HG03039 (cell line): ENCODE data around the gene BIRC6.
"Not testable (repeated sequence)": the region's sequence is repeated elsewhere in the genome, so short reads cannot be mapped to it uniquely, and the experiment has no call there.

Experiments used
- ATAC-seq: cut with Tn5 transposase; IDR thresholded peaks from one replicate; pipeline ENCODE4 v1.9.1; 2021; ENCODE audit warnings: mild to moderate bottlenecking, moderate library complexity; ENCODE audit not compliant: unreplicated experiment

Gene BIRC6

DNA sequence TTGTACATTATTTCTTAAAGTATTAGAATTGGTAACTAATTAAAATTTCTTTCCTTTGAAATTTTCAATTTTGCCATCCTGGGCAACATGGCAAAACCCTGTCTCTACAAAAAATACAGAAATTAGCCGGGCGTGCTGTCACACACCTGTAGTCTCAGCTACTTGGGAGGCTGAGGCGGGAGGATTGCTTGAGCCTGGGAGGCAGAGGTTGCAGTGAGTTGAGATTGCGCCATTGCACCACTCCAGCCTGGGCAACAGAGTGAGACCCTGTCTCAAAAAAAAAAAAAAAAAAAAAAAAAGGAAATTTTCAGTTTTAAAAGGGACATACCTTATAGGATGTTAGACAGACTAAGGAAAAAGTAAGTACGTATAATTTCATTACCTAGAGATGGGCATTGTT is 14.1 kb downstream of the BIRC6 start:
- ATAC-seq, result not testable (repeated sequence)

DNA sequence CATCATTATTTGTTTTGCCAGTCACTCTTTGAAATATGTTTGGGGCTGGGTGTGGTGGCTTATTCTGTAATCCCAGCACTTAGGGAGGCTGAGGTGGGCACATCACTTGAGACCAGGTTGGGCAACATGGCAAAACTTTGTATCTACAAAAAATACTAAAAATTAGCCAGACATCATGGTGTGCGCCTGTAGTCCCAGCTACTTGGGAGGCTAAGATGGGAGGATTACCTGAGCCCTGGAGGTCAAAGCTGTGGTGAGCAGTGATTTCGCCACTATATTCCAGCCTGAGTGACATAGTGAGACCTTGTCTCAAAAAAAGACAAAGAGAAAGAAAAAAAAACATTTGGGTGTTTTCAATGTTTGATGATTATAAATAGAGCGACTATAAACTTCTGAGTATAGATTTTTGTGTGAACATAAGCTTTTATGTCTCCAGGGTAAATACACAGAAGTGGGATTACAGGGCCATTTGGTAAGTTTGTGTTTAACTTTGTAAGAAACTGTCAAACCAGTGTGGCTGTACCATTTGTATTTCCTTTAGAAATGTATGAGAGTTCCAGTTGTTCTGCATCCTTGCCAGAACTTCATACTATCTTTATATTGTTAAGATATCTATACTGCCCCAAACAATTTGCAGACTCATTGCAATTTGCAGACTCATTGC is 15.8 kb downstream of the BIRC6 start:
- ATAC-seq, result no peak

DNA sequence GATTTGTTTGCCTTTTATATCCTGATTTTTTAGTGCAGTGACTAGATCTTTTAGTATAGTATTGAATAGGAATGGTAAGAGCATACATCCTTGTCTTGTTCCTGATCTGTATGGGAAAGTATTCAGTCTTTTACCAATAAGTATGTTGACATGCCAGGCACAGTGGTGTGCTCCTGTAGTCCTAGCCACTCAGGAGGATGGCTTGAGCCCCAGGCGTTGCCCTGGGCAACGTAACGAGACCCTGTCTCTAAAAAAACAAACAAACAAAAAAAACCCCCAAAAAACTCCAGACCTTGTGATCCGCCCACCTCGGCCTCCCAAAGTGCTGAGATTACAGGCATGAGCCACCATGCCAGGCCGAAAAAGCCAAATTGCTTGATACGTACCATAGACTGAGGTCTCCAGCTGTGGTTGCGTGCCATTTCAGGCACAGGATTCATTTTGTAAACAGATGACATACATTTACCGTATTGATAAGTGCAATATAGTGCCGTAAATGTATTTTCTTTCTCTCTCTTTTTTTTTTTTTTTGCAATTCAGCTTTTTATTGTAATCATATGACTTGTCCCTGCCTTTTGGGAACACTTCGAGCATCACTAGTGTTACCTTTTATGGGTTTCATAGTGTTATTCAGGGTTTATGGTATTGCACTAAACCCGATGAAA is 18.5 kb downstream of the BIRC6 start:
- ATAC-seq, result no peak

DNA sequence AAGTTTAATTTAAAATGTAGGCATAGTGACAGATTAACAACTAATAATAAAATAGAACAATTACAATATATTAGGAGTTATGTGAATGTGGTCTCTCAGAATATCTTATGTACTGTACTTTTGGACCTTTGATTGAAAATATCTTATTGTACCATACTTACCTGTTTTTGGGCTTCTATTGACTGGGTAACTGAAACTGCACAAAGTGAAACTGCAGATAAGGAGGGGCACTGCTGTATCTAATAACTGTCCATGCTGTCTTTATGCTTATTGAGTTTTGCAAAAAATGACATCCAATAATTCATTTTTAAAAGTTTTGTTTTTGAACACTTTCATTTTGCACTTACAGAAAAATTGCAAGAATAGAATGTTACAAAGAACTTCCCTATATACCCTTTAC is 19.9 kb downstream of the BIRC6 start:
- ATAC-seq, result no peak

DNA sequence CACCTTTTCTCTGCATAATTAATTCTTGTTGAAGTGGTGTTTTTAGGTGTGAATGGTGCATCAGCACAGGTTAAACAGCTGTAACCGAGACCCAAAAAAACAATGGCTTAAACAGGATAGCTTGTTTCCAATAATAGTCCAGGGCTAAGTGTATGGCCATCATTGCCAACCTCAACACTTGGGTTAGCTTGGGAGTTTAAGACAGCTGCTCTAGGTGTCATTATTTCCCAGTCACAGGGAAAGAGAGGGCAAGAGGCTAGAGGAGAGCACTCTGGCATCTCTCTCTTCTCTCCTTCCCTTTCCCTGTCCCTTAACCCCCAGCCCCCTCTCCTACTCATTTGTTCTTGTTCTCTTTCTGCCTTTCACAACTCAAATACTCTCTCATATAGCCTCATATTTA is 21.1 kb downstream of the BIRC6 start:
- no peak for ATAC-seq

DNA sequence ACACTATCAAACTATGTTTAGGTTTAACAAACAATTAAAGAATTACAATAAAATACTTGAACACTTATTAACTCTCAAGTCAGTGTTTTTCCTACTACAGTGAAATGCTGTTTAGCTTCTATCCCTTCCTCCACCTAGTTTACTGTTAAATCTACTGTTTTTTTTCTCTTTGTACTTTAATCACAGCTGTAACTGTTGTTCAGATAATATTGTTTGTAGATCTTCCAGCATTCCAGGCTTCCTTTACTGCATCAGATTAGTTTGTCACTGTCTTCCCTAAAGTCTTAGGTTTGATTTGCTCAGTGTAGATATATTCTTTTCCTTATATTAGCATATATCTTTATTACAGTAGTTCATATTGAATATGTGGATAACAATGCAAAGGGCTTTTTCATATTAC is 22.5 kb downstream of the BIRC6 start:
- ATAC-seq, result no peak

DNA sequence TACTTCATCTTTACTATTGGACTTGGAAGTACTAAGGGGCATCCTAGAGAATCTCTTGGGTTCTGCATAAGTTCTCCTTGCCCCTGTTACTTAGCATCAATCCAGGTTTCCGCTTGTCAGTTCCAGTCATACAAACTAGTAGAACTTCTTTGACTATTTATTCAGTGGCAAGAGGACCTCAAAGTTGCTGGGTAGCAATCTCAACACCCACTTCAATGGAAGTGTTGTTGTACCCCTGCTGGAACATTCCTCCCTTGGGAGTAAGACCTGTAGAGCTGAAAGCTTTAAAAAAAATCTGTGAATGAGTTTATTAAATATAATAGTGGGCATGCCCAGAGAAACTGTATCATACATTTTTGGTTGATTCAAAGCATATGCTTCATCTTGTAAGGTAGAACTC is 27.0 kb downstream of the BIRC6 start:
- no peak for ATAC-seq

DNA sequence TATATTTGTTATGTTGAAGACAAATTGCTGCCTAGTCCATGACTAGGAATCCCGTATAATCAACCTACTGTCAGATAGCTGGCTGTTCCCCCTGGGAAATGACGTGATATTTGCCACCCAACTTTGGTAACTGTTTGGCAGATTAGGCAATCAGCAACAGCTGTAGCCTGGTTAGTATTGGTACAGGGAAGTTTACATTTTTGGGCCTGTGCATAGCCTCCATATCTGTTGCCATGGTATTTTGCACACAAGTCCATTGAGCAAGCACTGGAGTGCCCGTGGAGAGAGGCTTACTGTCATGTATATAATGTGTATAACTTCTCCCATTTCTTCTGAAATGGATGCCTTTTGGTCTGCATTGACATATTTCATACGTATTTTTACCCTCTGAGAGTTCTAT is 27.7 kb downstream of the BIRC6 start:
- no peak for ATAC-seq

DNA sequence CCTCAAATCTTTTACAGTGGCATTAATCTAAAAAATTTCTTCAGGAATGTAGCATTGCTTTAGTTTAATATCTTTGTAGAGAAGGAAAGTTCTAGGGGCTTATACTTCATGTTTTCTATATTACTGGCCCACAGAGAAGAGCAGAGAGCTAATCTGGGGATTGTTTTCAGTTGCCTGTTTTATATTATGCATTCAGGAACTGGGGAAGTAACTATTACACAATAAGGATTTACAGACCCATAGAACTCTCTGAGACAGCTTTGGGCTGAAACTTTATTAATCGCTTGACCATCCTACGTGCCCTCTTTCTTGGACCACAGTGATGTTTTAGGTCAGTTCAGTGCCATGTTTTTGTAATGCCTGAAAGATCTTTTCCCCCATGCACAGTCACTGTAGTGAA is 29.9 kb downstream of the BIRC6 start:
- no peak for ATAC-seq

DNA sequence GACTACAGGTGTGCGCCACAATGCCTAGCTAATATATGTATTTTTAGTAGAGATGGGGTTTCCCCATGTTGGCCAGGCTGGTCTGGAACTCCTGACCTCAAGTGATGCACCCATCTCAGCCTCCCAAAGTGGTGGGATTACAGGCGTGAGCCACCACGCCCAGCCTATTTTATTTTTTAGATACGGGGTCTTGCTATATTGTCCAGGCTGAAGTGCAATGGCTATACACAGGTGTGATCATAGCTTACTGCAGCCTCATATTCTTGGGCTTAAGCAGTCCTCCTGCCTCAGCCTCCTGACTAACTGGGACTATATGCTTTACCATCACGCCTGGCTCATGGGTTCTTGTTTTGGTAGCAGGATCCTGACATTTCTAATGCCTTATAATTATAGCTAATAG is 42.4 kb downstream of the BIRC6 start:
- no peak for ATAC-seq

DNA sequence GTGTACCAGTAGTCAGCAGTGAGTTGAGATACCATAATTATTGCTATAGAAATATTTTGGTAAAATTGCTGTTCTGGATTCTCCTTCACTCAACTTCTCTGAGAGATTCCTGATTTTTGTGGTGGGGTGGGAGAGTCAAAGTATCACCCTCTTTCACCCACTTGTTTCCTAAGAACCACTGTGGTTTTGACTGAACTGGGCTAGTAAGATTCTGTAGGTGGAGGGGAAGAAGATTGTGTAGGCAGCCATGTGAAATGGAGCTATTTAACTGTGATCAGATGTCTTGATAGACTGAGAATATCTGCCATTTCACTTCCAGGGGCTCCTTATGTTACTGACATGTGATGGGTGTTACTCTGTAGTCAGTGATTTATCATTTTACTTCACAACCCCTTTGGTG is 45.3 kb downstream of the BIRC6 start:
- ATAC-seq, result no peak

DNA sequence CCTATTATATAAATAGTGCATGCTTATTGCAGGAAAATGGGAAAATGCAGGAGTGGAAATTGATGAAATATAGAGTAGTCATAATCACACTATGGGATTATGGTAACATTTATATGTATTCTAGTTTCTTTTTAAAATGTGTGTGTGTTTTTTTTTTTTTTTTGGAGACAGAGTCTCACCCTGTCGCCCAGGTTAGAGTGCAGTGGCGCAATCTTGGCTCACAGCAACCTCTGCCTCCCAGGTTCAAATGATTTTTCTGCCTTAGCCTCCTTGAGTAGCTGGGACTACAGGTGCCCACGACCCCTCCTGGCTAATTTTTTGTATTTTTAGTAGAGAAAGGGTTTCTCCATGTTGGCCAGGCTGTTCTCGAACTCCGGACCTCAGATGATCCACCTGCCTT is 47.0 kb downstream of the BIRC6 start:
- no peak for ATAC-seq

DNA sequence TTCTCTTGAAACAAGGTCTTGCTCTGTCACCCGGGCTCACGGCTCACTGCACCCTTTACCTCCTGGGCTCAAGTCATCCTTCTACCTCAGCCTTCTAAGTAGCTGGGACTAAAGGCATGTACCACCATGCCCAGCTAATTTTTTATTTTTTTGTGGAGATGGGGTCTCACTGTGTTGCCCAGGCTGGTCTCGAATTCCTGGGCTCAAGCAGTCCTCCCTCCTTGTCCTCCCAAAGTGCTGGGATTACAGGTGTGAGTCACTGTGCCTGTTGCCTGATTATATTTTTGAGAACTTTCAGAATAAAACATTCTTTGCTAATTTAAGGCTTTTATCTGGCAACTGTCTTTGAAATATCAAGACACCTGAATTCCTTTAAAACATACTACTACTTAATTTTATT is 47.9 kb downstream of the BIRC6 start:
- no peak for ATAC-seq

DNA sequence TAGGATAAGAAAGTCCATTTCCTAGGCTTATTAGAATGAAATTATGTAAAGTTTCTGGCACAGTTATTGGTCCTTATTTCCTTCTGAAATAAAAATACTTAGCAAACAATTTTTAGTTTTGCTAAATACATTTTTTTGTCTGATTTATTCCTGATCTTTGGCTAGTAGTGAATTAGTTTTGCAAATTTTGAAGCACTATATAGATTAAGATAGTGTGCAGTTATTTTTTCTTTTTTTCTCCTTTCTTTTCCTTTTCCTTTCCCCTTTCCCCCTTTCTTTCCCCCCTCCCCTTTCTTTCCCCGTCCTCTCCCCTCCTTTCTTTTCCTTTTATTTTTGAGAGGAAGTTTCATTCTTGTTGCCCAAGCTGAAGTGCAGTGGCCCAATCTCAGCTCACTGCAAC is 59.7 kb downstream of the BIRC6 start:
- ATAC-seq, result no peak

DNA sequence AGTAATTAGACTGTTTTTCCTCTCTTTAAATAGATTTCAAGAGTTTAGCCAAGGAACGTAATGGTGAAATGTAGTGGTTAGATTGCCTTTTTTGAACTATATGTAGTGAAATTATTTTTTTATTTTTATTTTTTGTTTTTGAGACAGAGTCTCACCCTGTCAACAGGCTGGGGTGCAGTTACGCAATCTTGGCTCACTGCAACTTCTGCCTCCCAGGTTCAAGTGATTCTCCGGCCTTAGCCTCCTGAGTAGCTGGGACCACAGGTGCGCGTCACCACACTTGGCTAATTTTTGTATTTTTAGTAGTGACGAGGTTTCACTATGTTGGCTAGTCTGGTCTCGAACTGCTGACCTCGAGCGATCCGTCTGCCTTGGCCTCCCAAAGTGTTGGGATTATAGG is 60.8 kb downstream of the BIRC6 start:
- no peak for ATAC-seq

DNA sequence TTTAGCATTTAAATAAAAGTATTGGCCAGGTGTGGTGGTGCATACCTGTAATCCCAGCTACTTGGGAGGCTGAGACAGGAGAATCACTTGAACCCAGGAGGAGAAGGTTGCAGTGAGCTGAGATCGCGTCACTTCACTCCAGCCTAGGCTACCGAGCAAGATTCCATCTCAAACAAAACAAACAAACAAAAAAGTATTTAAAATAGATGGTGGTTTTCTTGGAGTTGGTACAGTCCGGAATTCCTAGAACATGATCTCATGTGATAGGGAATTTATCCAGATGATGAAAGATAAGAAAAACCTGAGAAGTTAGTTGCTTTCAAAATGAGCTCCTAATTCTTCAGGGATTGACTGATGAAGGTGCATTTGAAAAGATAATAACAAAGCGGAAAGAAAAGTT is 62.0 kb downstream of the BIRC6 start:
- ATAC-seq, result no peak

DNA sequence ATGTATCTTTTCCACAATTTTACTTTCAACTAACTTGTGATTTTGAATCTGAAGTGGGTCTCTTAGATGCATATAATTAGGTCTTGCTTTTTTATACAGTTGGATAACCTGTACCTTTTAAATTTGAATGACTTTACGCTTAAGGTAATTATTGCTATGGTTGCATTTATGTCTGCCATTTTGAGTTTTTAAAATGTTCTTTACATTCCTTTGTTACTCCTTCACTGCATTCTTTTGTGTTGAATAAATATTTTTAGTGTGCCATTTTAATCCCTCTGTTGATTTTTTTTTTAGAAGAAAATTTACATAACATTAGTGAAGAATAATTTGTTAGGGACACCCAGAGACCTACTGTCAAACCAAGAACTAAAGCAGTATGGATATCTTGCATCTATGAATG is 65.3 kb downstream of the BIRC6 start:
- ATAC-seq, result no peak

DNA sequence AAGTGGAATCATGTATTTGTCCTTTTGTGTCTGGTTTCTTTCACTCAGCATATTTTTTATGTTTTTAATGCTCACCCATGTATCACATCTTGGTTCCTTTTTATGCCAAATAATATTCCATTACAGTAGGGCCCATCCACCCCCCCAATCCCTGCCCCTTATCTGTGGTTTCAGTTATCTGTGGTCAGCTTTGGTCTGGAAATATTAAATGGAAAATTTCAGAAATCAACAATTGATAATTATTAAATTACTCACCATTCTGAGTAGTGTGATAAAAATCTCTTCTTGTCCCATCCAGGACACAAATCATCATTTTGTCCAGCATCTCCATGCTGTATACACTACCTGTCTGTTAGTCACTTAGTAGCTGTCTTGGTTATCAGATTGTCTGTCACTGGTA is 66.7 kb downstream of the BIRC6 start:
- ATAC-seq, result no peak

DNA sequence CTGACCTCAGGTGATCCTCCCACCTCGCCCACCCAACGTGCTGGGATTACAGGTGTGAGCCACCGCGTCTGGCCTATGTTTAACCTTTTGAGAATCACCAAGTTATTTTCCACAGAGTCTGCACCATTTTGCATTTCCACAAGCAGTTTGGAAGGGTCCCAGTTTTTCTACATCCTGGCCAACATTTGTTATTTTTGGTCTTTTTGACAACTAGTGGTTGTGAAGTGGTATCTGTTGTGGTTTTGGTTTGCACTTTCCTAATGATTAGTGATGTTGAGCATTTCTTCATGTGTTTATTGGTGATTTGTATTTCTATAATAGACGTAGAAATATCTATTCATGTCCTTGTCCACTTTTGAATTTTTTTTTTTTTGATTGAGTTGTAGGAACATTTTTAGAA is 67.9 kb downstream of the BIRC6 start:
- no peak for ATAC-seq

DNA sequence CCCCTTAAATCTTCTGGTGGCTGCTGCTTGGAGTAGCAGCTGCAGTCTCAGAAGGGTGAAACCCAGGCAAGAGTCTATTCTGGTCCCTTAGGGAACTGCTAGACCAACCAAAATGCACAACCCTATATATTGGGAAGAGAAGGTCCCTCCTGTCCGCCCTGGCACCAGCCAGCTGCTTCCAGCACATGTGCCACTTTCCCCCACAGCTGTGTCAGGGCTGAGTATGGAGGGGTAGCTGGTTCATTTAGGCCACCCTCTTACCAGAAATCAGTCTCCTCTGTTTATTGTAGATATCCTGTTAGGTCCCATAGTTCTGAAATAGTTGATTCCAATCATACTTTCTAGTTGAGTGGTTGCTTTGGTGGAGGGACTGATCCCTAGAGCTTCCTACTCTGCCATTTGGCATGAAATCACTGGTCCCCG is 68.9 kb downstream of the BIRC6 start:
- ATAC-seq, result no peak

DNA sequence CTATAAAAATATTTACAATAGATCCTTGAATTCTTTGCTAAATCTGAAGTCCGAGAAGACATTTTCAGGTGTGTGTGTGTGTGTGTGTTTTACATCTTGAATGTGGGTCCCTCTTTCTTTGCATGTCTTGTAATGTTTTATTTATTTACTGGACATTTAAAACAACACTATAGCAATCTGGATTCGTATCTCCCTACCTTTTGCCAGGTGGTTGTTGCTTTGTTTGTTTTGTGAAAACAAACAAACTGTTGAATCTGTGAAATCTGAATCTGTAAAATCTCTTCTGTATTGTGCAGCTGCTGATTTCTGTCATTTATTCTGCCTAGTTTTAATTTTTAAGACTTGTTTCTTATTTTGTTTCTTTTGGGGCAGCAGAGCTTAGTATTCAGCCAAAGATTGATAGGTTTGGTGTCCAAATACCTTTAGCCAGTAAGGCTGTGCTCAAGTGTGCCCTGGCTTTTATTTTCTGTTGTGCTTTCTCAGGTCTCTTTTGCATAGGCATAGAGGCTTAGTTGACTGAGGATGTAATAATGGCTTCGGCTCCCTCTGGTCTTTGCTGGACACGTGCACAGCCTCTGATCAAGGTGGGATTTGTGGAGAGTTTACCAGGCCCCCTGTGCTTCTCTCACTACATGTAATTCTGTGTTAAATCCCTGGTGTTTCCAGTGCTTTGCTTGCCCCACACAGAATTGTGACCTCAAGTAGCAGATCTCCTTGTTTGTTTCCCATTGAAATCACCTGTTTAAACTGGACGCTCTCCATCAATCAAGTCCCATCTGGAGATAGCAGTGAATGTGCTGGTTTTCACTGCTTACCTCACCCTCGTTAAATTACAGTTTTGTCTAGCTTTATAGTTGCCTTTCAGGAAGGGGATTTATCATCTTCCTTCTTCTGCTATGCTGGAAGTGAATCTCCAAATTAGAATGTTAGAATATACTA is 71.1 kb downstream of the BIRC6 start:
- ATAC-seq, result no peak

DNA sequence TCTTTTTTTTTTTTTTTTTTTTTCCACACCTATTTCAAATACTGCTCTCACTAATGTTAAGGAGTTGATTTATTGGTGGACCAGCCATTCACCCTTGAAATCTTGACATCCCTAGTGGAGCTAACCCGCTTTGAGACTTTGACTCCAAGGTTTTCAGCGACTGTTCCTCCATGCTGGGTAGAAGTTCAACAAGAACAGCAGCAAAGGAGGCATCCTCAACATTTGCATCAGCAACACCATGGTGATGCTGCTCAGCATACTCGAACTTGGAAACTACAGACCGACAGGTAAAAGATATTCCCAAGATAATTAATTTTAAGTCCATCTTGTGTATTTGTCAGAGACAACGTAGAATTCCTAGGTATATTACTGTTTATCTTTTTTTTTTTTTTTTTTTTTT is 74.0 kb downstream of the BIRC6 start:
- no peak for ATAC-seq
